K562 (cell line): Measurements from ENCODE around the gene METTL6. TPM values are rescaled to one million over a fixed set of nuclear protein-coding genes. Genes with fewer than 3 reads are reported as not detected.

Experiments used
- ATAC-seq: fragments of 200-7000 bp; cut with Tn5 transposase; 3 replicates; pipeline ENCODE4 v1.9.1; 2020; ENCODE audit warnings: moderate library complexity
- BruUV-seq: library from RNA; stranded (reverse); fragments of 400-500 nt; replicated peaks from 2 replicates; lab custom pipeline; 2021; lab: Mats Ljungman, UMichigan
- CTCF ChIA-PET: fragments of 300-600 bp; formaldehyde crosslinking; extraction: SDS; loops from one replicate; lab custom pipeline; 2021; ENCODE audit warnings: low intra/inter-chr PET ratio; lab: Yijun Ruan, JAX
- POLR2A ChIA-PET: fragments of 300-600, 350-650 bp; sonication (Branson Sonifier 250); formaldehyde crosslinking; extraction: SDS; loops from one replicate; lab custom pipeline; 2021; ENCODE audit warnings: antibody characterized with exemption, inconsistent platforms; lab: Yijun Ruan, JAX
- DNase-seq, 4 experiments: peaks; one replicate each; pipeline versions ENCODE4 v3.0.0 to v3.0.0-alpha.2; 2011 to 2018; ENCODE audit warnings: low spot score in 3 of 4, mixed read lengths in 3 of 4; ENCODE audit errors: extremely low read depth in 1 of 4
- FAIRE-seq: peaks from 2 replicates; lab custom pipeline; 2011; peaks lifted over from hg19 to GRCh38; lab: Jason Lieb, UNC
- H2AFZ ChIP-seq: 2 replicates; pipeline ENCODE4 v1.6.0; 2011; ENCODE audit warnings: low read depth, low read length, control low read depth, inconsistent platforms
- H3K27ac ChIP-seq: fragments of 200-600 bp; 3 replicates; pipeline ENCODE4 v1.8.0; 2011; ENCODE audit warnings: low read depth, mild to moderate bottlenecking, control low read depth, inconsistent platforms, low read length, moderate library complexity, mixed read lengths; ENCODE audit errors: extremely low read depth
- H3K27me3 ChIP-seq, 2 experiments: fragments of 300-600 bp in 1 of 2; 2 replicates in 1 of 2; 3 replicates in 1 of 2; pipeline versions ENCODE4 v1.6.0 to v1.8.0; 2011; ENCODE audit warnings: inconsistent platforms in 2 of 2, low read length in 2 of 2, mild to moderate bottlenecking in 1 of 2, mixed read lengths in 1 of 2, moderate library complexity in 1 of 2; ENCODE audit not compliant: control insufficient read depth in 2 of 2, insufficient read depth in 2 of 2
- H3K36me3 ChIP-seq: fragments of 300-600 bp; 3 replicates; pipeline ENCODE4 v1.8.0; 2011; ENCODE audit warnings: mild to moderate bottlenecking, low read length, inconsistent platforms; ENCODE audit not compliant: control insufficient read depth, insufficient read depth
- H3K4me1 ChIP-seq, 2 experiments: fragments of 200-600 bp in 1 of 2; replicated peaks in 1 of 2; 2 replicates in 1 of 2; 3 replicates in 1 of 2; pipeline versions ENCODE4 v1.5.1 to v1.8.0; 2011; ENCODE audit warnings: inconsistent platforms in 2 of 2, low read length in 2 of 2, mild to moderate bottlenecking in 1 of 2, mixed read lengths in 1 of 2, moderate library complexity in 1 of 2; ENCODE audit not compliant: control insufficient read depth in 2 of 2, insufficient read depth in 2 of 2
- H3K4me2 ChIP-seq: 2 replicates; pipeline ENCODE4 v1.6.1; 2011; ENCODE audit warnings: low read length, control low read depth, inconsistent platforms, mixed read lengths; ENCODE audit not compliant: insufficient read depth
- H3K4me3 ChIP-seq: fragments of 200-600 bp; sonication (generic), shearing (Covaris generic); 2 replicates; pipeline ENCODE4 v1.5.1; 2016; ENCODE audit warnings: control low read depth, inconsistent platforms
- H3K79me2 ChIP-seq: fragments of 200-600 bp; 3 replicates; pipeline ENCODE4 v1.8.0; 2011; ENCODE audit warnings: low read length, inconsistent platforms; ENCODE audit not compliant: control insufficient read depth, insufficient read depth
- H3K9ac ChIP-seq, 2 experiments: 2 replicates each; pipeline versions ENCODE4 v1.6.0 to v1.6.1; 2011; ENCODE audit warnings: low read depth in 2 of 2, low read length in 2 of 2, control low read depth in 1 of 2, inconsistent platforms in 1 of 2, mild to moderate bottlenecking in 1 of 2, mixed read lengths in 1 of 2; ENCODE audit not compliant: insufficient read depth in 1 of 2
- H3K9me1 ChIP-seq: one replicate; pipeline ENCODE4 v1.6.0; 2011; ENCODE audit warnings: inconsistent platforms, mild to moderate bottlenecking, low read length, moderate library complexity; ENCODE audit not compliant: control insufficient read depth, insufficient read depth
- H3K9me3 ChIP-seq: replicated peaks from 2 replicates; pipeline ENCODE4 v1.5.1; 2011; ENCODE audit warnings: low read depth, low read length, inconsistent platforms; ENCODE audit not compliant: control insufficient read depth, insufficient read depth
- H4K20me1 ChIP-seq: replicated peaks from 2 replicates; pipeline ENCODE4 v1.6.1; 2011; ENCODE audit warnings: low read length, inconsistent platforms, mixed read lengths; ENCODE audit not compliant: control insufficient read depth, insufficient read depth
- NCOA4 ChIP-seq: fragments of 450-650 bp; IDR thresholded peaks from 2 replicates; pipeline ENCODE4 v1.6.1; 2018; ENCODE audit warnings: mild to moderate bottlenecking; ENCODE audit not compliant: partially characterized antibody
- PHF8 ChIP-seq: fragments of 200-600 bp; sonication (generic); IDR thresholded peaks from 2 replicates; pipeline ENCODE4 v1.6.1; 2012; ENCODE audit warnings: mixed run types, mild to moderate bottlenecking, inconsistent platforms, low read length, moderate library complexity, borderline replicate concordance
- PTRF ChIP-seq: fragments of 450-650 bp; IDR thresholded peaks from 2 replicates; pipeline ENCODE4 v1.6.1; 2016; ENCODE audit warnings: mild to moderate bottlenecking, missing genetic modification characterization, missing compliant biosample characterization
- RBM25 ChIP-seq: fragments of 200-400 bp; formaldehyde crosslinking; IDR thresholded peaks from 2 replicates; pipeline ENCODE4 v1.6.1; 2018; ENCODE audit warnings: low read length, low read depth, moderate library complexity; ENCODE audit not compliant: severe bottlenecking
- RFX5 ChIP-seq: IDR thresholded peaks from 2 replicates; pipeline ENCODE4 v1.6.1; 2011; ENCODE audit warnings: low read depth, mild to moderate bottlenecking, improper control_type of control experiment, low read length
- SMARCB1 ChIP-seq: IDR thresholded peaks from 2 replicates; pipeline ENCODE4 v1.6.1; 2011; ENCODE audit warnings: improper control_type of control experiment, low read depth; ENCODE audit not compliant: insufficient read length
- ZNF121 ChIP-seq: sonication (generic); formaldehyde crosslinking; conservative IDR thresholded peaks from 2 replicates; pipeline ENCODE4 v1.8.0; 2022; ENCODE audit warnings: missing genetic modification reagents
- WGBS: fragments of 100-300 bp; shearing (Covaris generic); methylation state at CpG from one replicate; pipeline ENCODE4 v1.1.6; 2016; ENCODE audit warnings: low coverage, mixed read lengths; ENCODE audit not compliant: insufficient coverage; ENCODE audit errors: missing lambda C conversion rate; 5-methylcytosine and 5-hydroxymethylcytosine counted together
- in situ Hi-C: fragments of 300-500 bp; cut with MboI; formaldehyde crosslinking; loops from 4 replicates; pipeline ENCODE4 v1.15.0; 2018; ENCODE audit warnings: inconsistent platforms, mixed read lengths
- intact Hi-C: fragments of 100-400 bp; cut with micrococcal nuclease; formaldehyde crosslinking; loops from 2 replicates; pipeline ENCODE4 v1.14.2; 2022
- polyA plus RNA-seq, 8 experiments: library from polyadenylated mRNA; depleted of rRNA in 4 of 8; stranded (reverse) in 5 of 8; unstranded in 3 of 8; fragments of >200 nt; fragmentation: Nextera tagmentation in 2 of 8; fragmentation: Illumina TruSeq in 1 of 8; extraction: Ambion mirVana in 2 of 8; extraction: Trizol in 1 of 8; gene quantifications; 2 replicates each; pipeline versions ENCODE4 v1.2.1 to v1.2.3, GENCODE V29; 2011 to 2014; ENCODE audit warnings: inconsistent platforms in 1 of 8, missing spikeins in 1 of 8
- total RNA-seq, 7 experiments: library from RNA; depleted of rRNA in 6 of 7; stranded (reverse); fragments of >200 nt in 6 of 7; fragmentation: Illumina TruSeq in 2 of 7; extraction: Trizol in 2 of 7; gene quantifications; 2 replicates each; pipeline versions ENCODE4 v1.2.1 to v1.2.3, GENCODE V29; 2011 to 2021; ENCODE audit warnings: low replicate concordance in 1 of 7
- TF ChIP-seq, protein P1 (sequence below): sonication (generic); formaldehyde crosslinking; IDR thresholded peaks from 2 replicates; pipeline ENCODE4 v1.8.1; 2023; ENCODE audit warnings: mild to moderate bottlenecking, missing genetic modification reagents
- TF ChIP-seq, protein P2 (sequence below): sonication (generic); formaldehyde crosslinking; IDR thresholded peaks from 2 replicates; pipeline ENCODE4 v1.4.0; 2020; ENCODE audit warnings: mild to moderate bottlenecking, missing genetic modification reagents

Gene METTL6
- total and polyA plus RNA-seq, 9 of the 15 experiments (the other 6 are each of a cell fraction or from before 2014, with no cell fraction given): 18.8 to 61.5 (median 33.9) TPM

DNA sequence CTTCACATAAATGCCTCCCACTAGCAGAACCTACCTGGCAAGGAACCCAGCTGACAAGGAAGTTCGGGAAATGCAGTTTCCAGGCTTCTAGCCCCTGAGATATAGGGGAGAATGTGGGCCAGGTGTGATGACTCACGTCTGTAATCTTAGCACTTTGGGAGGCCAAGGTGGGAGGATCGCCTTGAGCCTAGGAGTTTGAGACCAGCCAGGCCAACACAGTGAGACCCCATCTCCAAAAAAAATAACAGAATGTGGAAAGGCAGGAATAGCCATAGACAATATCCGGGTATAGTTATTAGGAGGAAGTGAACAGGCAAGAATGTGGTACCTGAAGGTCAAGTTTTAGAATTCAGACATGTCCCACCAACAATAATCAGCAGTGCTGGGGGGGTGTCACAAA lies 54.4 kb downstream of the METTL6 start:
- POLR2A ChIA-PET: interaction anchor here (0.6 to 0.8 kb wide), 2 partner anchors 72 to 308 kb away, joined by 3 read pairs; partner anchors contain the start of gene MRPS25
- Histone ChIP-seq H3K4me1 (peaks cover 5 to 6% of the 10 kb centered on the region in 2 experiments; a peak in 4 of 5 replicates), H3K4me3 (no peak overlapping the region), H4K20me1 (no peaks in the 10 kb centered on the region), H3K27ac (no peak overlapping the region), H3K4me2 (no peak overlapping the region), H3K9me1 (no peaks in the 10 kb centered on the region)
- BruUV-seq: no TSS peak
- CTCF ChIA-PET: no interaction called here
- DNase-seq: no peak
- intact Hi-C loops: no loop called here
- peak; percentile 63 for TF ChIP-seq RBM25
- peak; percentile 95 for TF ChIP-seq ZNF121
- TF ChIP-seq NCOA4: no peak
- TF ChIP-seq, all 486 proteins: peak for 2
- Histone ChIP-seq H3K9me3 (no peaks in the 10 kb centered on the region), H3K79me2 (no peaks in the 10 kb centered on the region), H3K36me3 (no peaks in the 10 kb centered on the region), H2AFZ (no peak overlapping the region), H3K27me3 (no peaks in the 10 kb centered on the region), H3K9ac (no peak overlapping the region)
- 35% methylated on average over 4 of the region's 4 CpGs for WGBS
- no peak for ATAC-seq
- FAIRE-seq: no peak
- in situ Hi-C loops: no loop called here

DNA sequence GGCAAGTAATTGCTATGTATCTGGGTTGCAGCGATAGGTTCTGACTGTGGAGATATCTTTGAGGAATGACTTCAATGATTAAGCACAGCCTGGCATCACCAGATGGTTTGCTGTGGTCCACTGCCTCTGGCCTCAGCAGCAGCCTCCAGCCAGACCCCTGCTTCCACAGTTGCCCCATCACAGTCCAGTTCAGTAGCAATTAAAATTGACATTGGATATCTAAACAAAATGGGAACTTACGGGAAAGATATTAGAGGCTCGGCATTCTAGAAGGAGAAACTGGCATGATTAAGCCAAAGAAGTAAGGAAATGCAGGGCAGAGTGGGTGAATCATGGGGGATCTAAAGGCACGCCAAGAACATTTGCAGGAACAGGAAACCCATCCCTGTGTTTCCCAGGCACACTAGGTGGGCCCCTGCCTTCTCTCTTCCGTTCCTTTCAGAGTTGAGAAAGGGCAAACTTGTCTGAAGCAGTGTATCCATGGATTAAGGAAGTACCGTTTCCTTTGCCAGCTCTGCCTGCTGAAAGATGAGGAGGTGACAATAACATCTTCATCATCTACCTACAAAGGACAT lies 58.7 kb downstream of the METTL6 start:
- peak overlapping the region; percentile 13; the same call in 1 of the 2 replicates for H2AFZ ChIP-seq

More for the DNA sequence above, 58.7 kb downstream of the METTL6 start:
- no peaks in the 10 kb centered on the region for H3K9me3 ChIP-seq
- no peaks in the 10 kb centered on the region for H3K27me3 ChIP-seq
- H3K79me2 ChIP-seq: no peaks in the 10 kb centered on the region
- CTCF ChIA-PET: no interaction called here
- intact Hi-C loops: no loop called here
- FAIRE-seq (no peak), ATAC-seq (no peak), DNase-seq (no peak)
- no peaks in the 10 kb centered on the region for H4K20me1 ChIP-seq
- TF ChIP-seq, protein P1, sequence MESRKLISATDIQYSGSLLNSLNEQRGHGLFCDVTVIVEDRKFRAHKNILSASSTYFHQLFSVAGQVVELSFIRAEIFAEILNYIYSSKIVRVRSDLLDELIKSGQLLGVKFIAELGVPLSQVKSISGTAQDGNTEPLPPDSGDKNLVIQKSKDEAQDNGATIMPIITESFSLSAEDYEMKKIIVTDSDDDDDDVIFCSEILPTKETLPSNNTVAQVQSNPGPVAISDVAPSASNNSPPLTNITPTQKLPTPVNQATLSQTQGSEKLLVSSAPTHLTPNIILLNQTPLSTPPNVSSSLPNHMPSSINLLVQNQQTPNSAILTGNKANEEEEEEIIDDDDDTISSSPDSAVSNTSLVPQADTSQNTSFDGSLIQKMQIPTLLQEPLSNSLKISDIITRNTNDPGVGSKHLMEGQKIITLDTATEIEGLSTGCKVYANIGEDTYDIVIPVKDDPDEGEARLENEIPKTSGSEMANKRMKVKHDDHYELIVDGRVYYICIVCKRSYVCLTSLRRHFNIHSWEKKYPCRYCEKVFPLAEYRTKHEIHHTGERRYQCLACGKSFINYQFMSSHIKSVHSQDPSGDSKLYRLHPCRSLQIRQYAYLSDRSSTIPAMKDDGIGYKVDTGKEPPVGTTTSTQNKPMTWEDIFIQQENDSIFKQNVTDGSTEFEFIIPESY (CRISPR knock-in tag): no peak
- TF ChIP-seq SMARCB1: no peak
- TF ChIP-seq RFX5: no peak
- TF ChIP-seq, protein P2, sequence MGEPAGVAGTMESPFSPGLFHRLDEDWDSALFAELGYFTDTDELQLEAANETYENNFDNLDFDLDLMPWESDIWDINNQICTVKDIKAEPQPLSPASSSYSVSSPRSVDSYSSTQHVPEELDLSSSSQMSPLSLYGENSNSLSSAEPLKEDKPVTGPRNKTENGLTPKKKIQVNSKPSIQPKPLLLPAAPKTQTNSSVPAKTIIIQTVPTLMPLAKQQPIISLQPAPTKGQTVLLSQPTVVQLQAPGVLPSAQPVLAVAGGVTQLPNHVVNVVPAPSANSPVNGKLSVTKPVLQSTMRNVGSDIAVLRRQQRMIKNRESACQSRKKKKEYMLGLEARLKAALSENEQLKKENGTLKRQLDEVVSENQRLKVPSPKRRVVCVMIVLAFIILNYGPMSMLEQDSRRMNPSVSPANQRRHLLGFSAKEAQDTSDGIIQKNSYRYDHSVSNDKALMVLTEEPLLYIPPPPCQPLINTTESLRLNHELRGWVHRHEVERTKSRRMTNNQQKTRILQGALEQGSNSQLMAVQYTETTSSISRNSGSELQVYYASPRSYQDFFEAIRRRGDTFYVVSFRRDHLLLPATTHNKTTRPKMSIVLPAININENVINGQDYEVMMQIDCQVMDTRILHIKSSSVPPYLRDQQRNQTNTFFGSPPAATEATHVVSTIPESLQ: no peak
- no peak for TF ChIP-seq PHF8
- TF ChIP-seq PTRF (tag): no peak
- no peak overlapping the region for H3K4me2 ChIP-seq
- WGBS: 46% methylated on average over 6 of the region's 6 CpGs
- no TSS peak for BruUV-seq
- in situ Hi-C loops: no loop called here
- no peak overlapping the region for H3K4me3 ChIP-seq
- peaks cover 8% of the 10 kb centered on the region in 2 experiments; a peak in 4 of 5 replicates for H3K4me1 ChIP-seq
- POLR2A ChIA-PET: interaction anchor here (0.7 kb wide), 1 partner anchor 35 kb away, joined by 3 read pairs; no protein-coding TSS in a partner anchor
- no peaks in the 10 kb centered on the region for H3K36me3 ChIP-seq
- H3K27ac ChIP-seq: no peak overlapping the region
- no peak overlapping the region for H3K9ac ChIP-seq
- no peaks in the 10 kb centered on the region for H3K9me1 ChIP-seq
